RWPE1 (cell line): ENCODE data around the gene PSMA1.

ENCODE experiments used
- CTCF ChIA-PET: fragments of 350-600 bp; sonication (Branson Sonifier 250); formaldehyde crosslinking; extraction: SDS; loops from one replicate; lab custom pipeline; 2021; lab: Yijun Ruan, JAX
- POLR2A ChIA-PET: fragments of 400-600 bp; formaldehyde crosslinking; extraction: SDS; loops from one replicate; lab custom pipeline; 2020; ENCODE audit warnings: antibody characterized with exemption; ENCODE audit not compliant: low non-redundant PET; lab: Yijun Ruan, JAX
- DNase-seq: peaks from one replicate; pipeline ENCODE4 v3.0.0; 2012; ENCODE audit warnings: low spot score
- H3K27ac ChIP-seq: fragments of 450-650 bp; 2 replicates; pipeline ENCODE4 v1.5.1; 2017
- CTCF ChIP-seq: fragments of 450-650 bp; conservative IDR thresholded peaks from 2 replicates; pipeline ENCODE4 v1.5.1; 2017; ENCODE audit warnings: low read depth, mild to moderate bottlenecking

PSMA1 gene

GRCh38 chr11:14543260-14543659 is 23.1 kb upstream of the PSMA1 start:
- DNase-seq, result no peak
- ChIA-PET POLR2A (no interaction called here), CTCF (no interaction called here)
- no peak for TF ChIP-seq CTCF
- no peak overlapping the region for H3K27ac ChIP-seq

- ChIA-PET POLR2A (no interaction called here), CTCF (interaction anchor here (0.7 kb wide), 1 partner anchor 902 kb away, joined by 4 read pairs; no protein-coding TSS in a partner anchor)
- H3K27ac ChIP-seq, result no peak overlapping the region
- no peak for DNase-seq
- no peak for TF ChIP-seq CTCF
Measured at GRCh38 chr11:14542324-14542723, 22.1 kb upstream of the PSMA1 start.

GRCh38 chr11:14541192-14541947 is 21.2 kb upstream of the PSMA1 start:
- CTCF ChIA-PET, result interaction anchor here (0.6 kb wide), 1 partner anchor 35 kb away, joined by 4 read pairs; no protein-coding TSS in a partner anchor
- no peak for TF ChIP-seq CTCF
- DNase-seq, result no peak
- H3K27ac ChIP-seq, result no peak overlapping the region
- POLR2A ChIA-PET, result no interaction called here

GRCh38 chr11:14539982-14540421 is 19.8 kb upstream of the PSMA1 start:
- DNase-seq, result no peak
- ChIA-PET CTCF (no interaction called here), POLR2A (no interaction called here)
- no peak overlapping the region for H3K27ac ChIP-seq
- TF ChIP-seq CTCF, result no peak

- no peak for DNase-seq
- no peak for TF ChIP-seq CTCF
- ChIA-PET POLR2A (no interaction called here), CTCF (interaction anchor here (0.7 kb wide), 1 partner anchor 288 kb away, joined by 3 read pairs; no protein-coding TSS in a partner anchor)
- no peak overlapping the region for H3K27ac ChIP-seq
Measured at GRCh38 chr11:14538926-14539554, 18.9 kb upstream of the PSMA1 start.

- no peak overlapping the region for H3K27ac ChIP-seq
- no peak for DNase-seq
- ChIA-PET POLR2A (no interaction called here), CTCF (interaction anchor here (0.6 to 0.8 kb wide), 4 partner anchors 67 to 591 kb away, joined by 3 read pairs; no protein-coding TSS in a partner anchor)
- TF ChIP-seq CTCF, result no peak
Measured at GRCh38 chr11:14538271-14538925, 18.2 kb upstream of the PSMA1 start.
